Stimulated activated effector memory CD8-positive, alpha-beta T cell treated with anti-CD3 and anti-CD28 coated beads, Interleukin-12 subunit alpha, Interleukin-12 subunit beta, amount 100 ng/mL, for 72 hours (primary cell): ENCODE results near the gene SLC25A48.

ENCODE experiments used
- ATAC-seq: fragments of 150-1000 bp; cut with Tn5 transposase; 2 replicates; pipeline ENCODE4 v1.10.0; 2021
- DNase-seq, 2 donors: peaks; one replicate each; pipeline ENCODE4 v3.0.0; 2021 to 2022; ENCODE audit warnings: low spot score in 2 of 2
- H3K27ac Mint-ChIP-seq: one replicate; pipeline ENCODE4 v1.8.0; 2022; ENCODE audit warnings: mild to moderate bottlenecking, mixed read lengths
- H3K36me3 Mint-ChIP-seq: one replicate; pipeline ENCODE4 v1.8.0; 2022; ENCODE audit warnings: mild to moderate bottlenecking, mixed read lengths
- H3K4me1 Mint-ChIP-seq: one replicate; pipeline ENCODE4 v1.8.0; 2022; ENCODE audit warnings: mixed read lengths
- H3K4me3 Mint-ChIP-seq: one replicate; pipeline ENCODE4 v1.8.0; 2022; ENCODE audit warnings: mild to moderate bottlenecking, mixed read lengths
- H3K9me3 Mint-ChIP-seq: one replicate; pipeline ENCODE4 v1.8.0; 2022; ENCODE audit warnings: mixed read lengths

The SLC25A48 gene

GRCh38 chr5:135898651-135899050, 64.2 kb downstream of the SLC25A48 start:
- no peaks in the 10 kb centered on the region for H3K9me3 Mint-ChIP-seq
- H3K36me3 Mint-ChIP-seq: no peaks in the 10 kb centered on the region
- H3K27ac Mint-ChIP-seq: no peak overlapping the region
- no peak overlapping the region for H3K4me3 Mint-ChIP-seq
- ATAC-seq (no peak), DNase-seq (no peak)
- H3K4me1 Mint-ChIP-seq: peaks cover 14% of the 10 kb centered on the region

GRCh38 chr5:135900276-135900675, 65.8 kb downstream of the SLC25A48 start:
- H3K27ac Mint-ChIP-seq: no peak overlapping the region
- no peak overlapping the region for H3K4me3 Mint-ChIP-seq
- DNase-seq: no peak
- no peak for ATAC-seq
- H3K36me3 Mint-ChIP-seq: no peaks in the 10 kb centered on the region
- H3K4me1 Mint-ChIP-seq: peaks cover 10% of the 10 kb centered on the region
- no peaks in the 10 kb centered on the region for H3K9me3 Mint-ChIP-seq

- no peak overlapping the region for H3K27ac Mint-ChIP-seq
- DNase-seq (peak in 1 of 2 donors; percentile 34), ATAC-seq (no peak)
- H3K9me3 Mint-ChIP-seq: no peaks in the 10 kb centered on the region
- H3K4me3 Mint-ChIP-seq: no peak overlapping the region
- H3K4me1 Mint-ChIP-seq: no peaks in the 10 kb centered on the region
- H3K36me3 Mint-ChIP-seq: no peaks in the 10 kb centered on the region
These were observed 67.2 kb downstream of the SLC25A48 start for GRCh38 chr5:135901633-135902032.

GRCh38 chr5:135905144-135905543, 70.7 kb downstream of the SLC25A48 start:
- ATAC-seq: no peak
- H3K4me3 Mint-ChIP-seq: no peak overlapping the region

GRCh38 chr5:135913713-135914626, 79.5 kb downstream of the SLC25A48 start:
- ATAC-seq: peak; percentile 84

More at GRCh38 chr5:135905144-135905543, 70.7 kb downstream of the SLC25A48 start:
- H3K27ac Mint-ChIP-seq: no peak overlapping the region
- H3K36me3 Mint-ChIP-seq: no peaks in the 10 kb centered on the region
- H3K4me1 Mint-ChIP-seq: no peaks in the 10 kb centered on the region
- DNase-seq: no peak
- H3K9me3 Mint-ChIP-seq: no peaks in the 10 kb centered on the region

GRCh38 chr5:135915466-135916001, 81.1 kb downstream of the SLC25A48 start:
- DNase-seq: no peak
- H3K27ac Mint-ChIP-seq: no peak overlapping the region
- peak overlapping the region; percentile 12 for H3K4me3 Mint-ChIP-seq
- peak; percentile 57 for ATAC-seq
- H3K4me1 Mint-ChIP-seq: peaks cover 37% of the 10 kb centered on the region
- H3K9me3 Mint-ChIP-seq: no peaks in the 10 kb centered on the region
- no peaks in the 10 kb centered on the region for H3K36me3 Mint-ChIP-seq

More at GRCh38 chr5:135913713-135914626, 79.5 kb downstream of the SLC25A48 start:
- no peaks in the 10 kb centered on the region for H3K36me3 Mint-ChIP-seq
- peaks cover 37% of the 10 kb centered on the region for H3K4me1 Mint-ChIP-seq
- H3K4me3 Mint-ChIP-seq: no peak overlapping the region
- H3K27ac Mint-ChIP-seq: no peak overlapping the region
- no peak for DNase-seq
- H3K9me3 Mint-ChIP-seq: no peaks in the 10 kb centered on the region

- H3K9me3 Mint-ChIP-seq: no peaks in the 10 kb centered on the region
- H3K36me3 Mint-ChIP-seq: no peaks in the 10 kb centered on the region
- H3K27ac Mint-ChIP-seq: peak overlapping the region; percentile 7
- H3K4me1 Mint-ChIP-seq: peaks cover 37% of the 10 kb centered on the region
- peak; percentile 62 for ATAC-seq
- DNase-seq: no peak
- H3K4me3 Mint-ChIP-seq: no peak overlapping the region
These were observed 82.3 kb downstream of the SLC25A48 start for GRCh38 chr5:135916638-135917263.

- peaks cover 23% of the 10 kb centered on the region for H3K4me1 Mint-ChIP-seq
- no peaks in the 10 kb centered on the region for H3K9me3 Mint-ChIP-seq
- no peak overlapping the region for H3K27ac Mint-ChIP-seq
- ATAC-seq (no peak), DNase-seq (no peak)
- H3K36me3 Mint-ChIP-seq: no peaks in the 10 kb centered on the region
- H3K4me3 Mint-ChIP-seq: no peak overlapping the region
These were observed 85.7 kb downstream of the SLC25A48 start for GRCh38 chr5:135920199-135920598.

- no peaks in the 10 kb centered on the region for H3K9me3 Mint-ChIP-seq
- no peaks in the 10 kb centered on the region for H3K36me3 Mint-ChIP-seq
- H3K4me3 Mint-ChIP-seq: no peak overlapping the region
- no peak overlapping the region for H3K27ac Mint-ChIP-seq
- no peak for ATAC-seq
- DNase-seq: no peak
- peaks cover 14% of the 10 kb centered on the region for H3K4me1 Mint-ChIP-seq
These were observed 86.9 kb downstream of the SLC25A48 start for GRCh38 chr5:135921388-135921787.

- H3K9me3 Mint-ChIP-seq: no peaks in the 10 kb centered on the region
- peak overlapping the region; percentile 11 for H3K4me3 Mint-ChIP-seq
- H3K27ac Mint-ChIP-seq: no peak overlapping the region
- H3K36me3 Mint-ChIP-seq: no peaks in the 10 kb centered on the region
- ATAC-seq: peak; percentile 13
- no peaks in the 10 kb centered on the region for H3K4me1 Mint-ChIP-seq
- no peak for DNase-seq
These were observed 95.8 kb downstream of the SLC25A48 start for GRCh38 chr5:135930029-135930948.

GRCh38 chr5:135930949-135931295, 96.5 kb downstream of the SLC25A48 start:
- H3K4me1 Mint-ChIP-seq: no peaks in the 10 kb centered on the region
- H3K4me3 Mint-ChIP-seq: no peak overlapping the region
- no peak overlapping the region for H3K27ac Mint-ChIP-seq
- DNase-seq (no peak), ATAC-seq (no peak)
- no peaks in the 10 kb centered on the region for H3K9me3 Mint-ChIP-seq
- H3K36me3 Mint-ChIP-seq: no peaks in the 10 kb centered on the region

GRCh38 chr5:135934939-135935338, 100.5 kb downstream of the SLC25A48 start:
- Mint-ChIP-seq H3K36me3 (no peaks in the 10 kb centered on the region), H3K27ac (no peak overlapping the region), H3K4me1 (no peaks in the 10 kb centered on the region), H3K9me3 (no peaks in the 10 kb centered on the region), H3K4me3 (no peak overlapping the region)
- DNase-seq (no peak), ATAC-seq (no peak)

GRCh38 chr5:135937245-135937911, 102.9 kb downstream of the SLC25A48 start:
- Mint-ChIP-seq H3K36me3 (no peaks in the 10 kb centered on the region), H3K27ac (no peak overlapping the region), H3K4me1 (no peaks in the 10 kb centered on the region), H3K4me3 (no peak overlapping the region), H3K9me3 (no peaks in the 10 kb centered on the region)
- DNase-seq (no peak), ATAC-seq (no peak)
